Testis (tissue), 3 donors: ENCODE measurements around the gene ITSN2. TPM values are rescaled to one million over a fixed set of nuclear protein-coding genes. Genes with fewer than 3 reads are reported as not detected.

Experiments
- DNase-seq: peaks from one replicate; pipeline ENCODE4 v3.0.0-alpha.2; 2019
- H3K27ac ChIP-seq, 2 donors: fragments of 200-600 bp; sonication (generic); one replicate each; pipeline ENCODE4 v1.5.1; 2019
- H3K27me3 ChIP-seq: fragments of 200-600 bp; sonication (generic); one replicate; pipeline ENCODE4 v1.5.1; 2019
- H3K36me3 ChIP-seq: fragments of 200-600 bp; sonication (generic); one replicate; pipeline ENCODE4 v1.5.1; 2017; ENCODE audit warnings: low read depth; ENCODE audit errors: missing control alignments
- H3K4me1 ChIP-seq: fragments of 200-600 bp; sonication (generic); one replicate; pipeline ENCODE4 v1.5.1; 2019
- H3K4me3 ChIP-seq, 2 donors: fragments of 200-600 bp; sonication (generic); one replicate each; pipeline ENCODE4 v1.5.1; 2017 to 2019
- H3K9me3 ChIP-seq: fragments of 200-600 bp; sonication (generic); one replicate; pipeline ENCODE4 v1.5.1; 2017
- POLR2A ChIP-seq: fragments of 450-650 bp; IDR thresholded peaks from one replicate; pipeline ENCODE4 v1.6.1; 2017; ENCODE audit warnings: antibody characterized with exemption, mild to moderate bottlenecking, moderate library complexity
- WGBS, 2 donors: methylation state at CpG; one replicate each; pipeline ENCODE4 v1.1.5; 2018; 5-methylcytosine and 5-hydroxymethylcytosine counted together
- intact Hi-C: fragments of 100-400 bp; cut with DNase I; formaldehyde crosslinking; loops from one replicate; pipeline ENCODE4 v1.15.1; 2023; ENCODE audit warnings: low total_unique reads
- polyA plus RNA-seq: library from polyadenylated mRNA; stranded (reverse); fragments of 350-450 nt; fragmentation: Illumina TruSeq; extraction: RNeasy Lipid Tissue Mini Kit (QIAGEN cat#74804); gene quantifications from one replicate; pipeline ENCODE4 v1.2.3, GENCODE V29; 2014; ENCODE audit warnings: low read depth, low replicate concordance; ENCODE audit not compliant: insufficient read depth
- total RNA-seq, 2 donors: library from RNA; depleted of rRNA; stranded (reverse); fragments of >200 nt; gene quantifications; one replicate each; pipeline ENCODE4 v1.2.3, GENCODE V29; 2016
- TF ChIP-seq, protein P1 (sequence below), 3 experiments: fragments of 450-650 bp in 2 of 3; fragments of 200-600 bp in 1 of 3; sonication (generic) in 1 of 3; IDR thresholded peaks; one replicate each; pipeline ENCODE4 v1.5.1; 2016 to 2019; ENCODE audit warnings: antibody characterized with exemption in 3 of 3, mild to moderate bottlenecking in 2 of 3, moderate library complexity in 1 of 3

The ITSN2 gene
- total and polyA plus RNA-seq, 3 donors from 2014 or later, result 9.1 to 53.8 (median 43.4) TPM

DNA sequence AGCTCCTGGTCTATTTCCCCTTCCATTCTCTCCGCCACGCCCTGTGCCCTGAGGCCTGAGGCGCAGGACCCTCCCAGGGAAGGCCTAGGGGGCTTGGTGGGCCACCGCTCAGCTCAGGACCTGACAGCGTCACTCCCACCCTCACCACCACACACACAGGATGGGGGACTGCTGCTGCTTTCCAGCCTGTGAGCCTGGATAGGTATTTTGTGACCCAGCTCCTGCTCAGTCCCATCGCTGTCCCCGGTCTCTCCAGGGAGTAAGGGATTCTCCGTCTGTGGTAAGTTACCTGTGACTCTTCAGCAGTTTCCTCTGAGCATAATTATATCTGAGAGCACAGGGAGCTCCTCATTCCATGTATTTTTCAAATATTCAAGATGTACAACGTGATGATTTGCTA lies 169.2 kb downstream of the ITSN2 start:
- Histone ChIP-seq H3K4me1 (no peaks in the 10 kb centered on the region), H3K4me3 (no peak overlapping the region), H3K27me3 (no peaks in the 10 kb centered on the region), H3K9me3 (no peaks in the 10 kb centered on the region), H3K36me3 (no peaks in the 10 kb centered on the region), H3K27ac (no peak overlapping the region)
- 93 to 95% methylated on average over 7 to 9 of the region's 9 CpGs for WGBS, 2 donors
- no peak for TF ChIP-seq POLR2A
- TF ChIP-seq, protein P1, sequence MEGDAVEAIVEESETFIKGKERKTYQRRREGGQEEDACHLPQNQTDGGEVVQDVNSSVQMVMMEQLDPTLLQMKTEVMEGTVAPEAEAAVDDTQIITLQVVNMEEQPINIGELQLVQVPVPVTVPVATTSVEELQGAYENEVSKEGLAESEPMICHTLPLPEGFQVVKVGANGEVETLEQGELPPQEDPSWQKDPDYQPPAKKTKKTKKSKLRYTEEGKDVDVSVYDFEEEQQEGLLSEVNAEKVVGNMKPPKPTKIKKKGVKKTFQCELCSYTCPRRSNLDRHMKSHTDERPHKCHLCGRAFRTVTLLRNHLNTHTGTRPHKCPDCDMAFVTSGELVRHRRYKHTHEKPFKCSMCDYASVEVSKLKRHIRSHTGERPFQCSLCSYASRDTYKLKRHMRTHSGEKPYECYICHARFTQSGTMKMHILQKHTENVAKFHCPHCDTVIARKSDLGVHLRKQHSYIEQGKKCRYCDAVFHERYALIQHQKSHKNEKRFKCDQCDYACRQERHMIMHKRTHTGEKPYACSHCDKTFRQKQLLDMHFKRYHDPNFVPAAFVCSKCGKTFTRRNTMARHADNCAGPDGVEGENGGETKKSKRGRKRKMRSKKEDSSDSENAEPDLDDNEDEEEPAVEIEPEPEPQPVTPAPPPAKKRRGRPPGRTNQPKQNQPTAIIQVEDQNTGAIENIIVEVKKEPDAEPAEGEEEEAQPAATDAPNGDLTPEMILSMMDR (IDR thresholded peaks at IDR 0.05), result no peak
- no peak for DNase-seq
- intact Hi-C loops, result no loop called here

DNA sequence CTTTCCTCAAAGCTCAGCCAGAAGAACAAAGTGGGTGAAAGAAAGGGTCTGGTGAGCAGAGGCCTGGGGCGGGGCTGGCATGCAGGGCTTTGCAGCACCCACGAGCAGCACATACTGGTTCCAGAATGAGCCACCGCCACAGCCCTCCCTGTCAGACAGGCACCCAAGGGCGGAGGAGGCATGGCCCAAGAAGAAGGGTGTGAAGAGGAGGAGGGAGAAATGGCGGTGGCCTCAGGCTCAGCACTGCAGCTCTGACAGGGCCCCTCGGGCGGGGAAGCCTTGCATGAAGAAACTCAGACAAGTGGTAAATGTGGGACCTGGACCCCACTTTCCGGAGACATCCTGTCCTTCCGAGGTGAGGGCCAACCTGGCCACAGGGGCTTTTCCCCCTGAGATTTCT lies 169.8 kb downstream of the ITSN2 start:
- Histone ChIP-seq H3K36me3 (no peaks in the 10 kb centered on the region), H3K4me1 (no peaks in the 10 kb centered on the region), H3K27ac (no peak overlapping the region), H3K9me3 (no peaks in the 10 kb centered on the region), H3K27me3 (no peaks in the 10 kb centered on the region), H3K4me3 (no peak overlapping the region)
- TF ChIP-seq, protein P1 (IDR thresholded peaks at IDR 0.05), result no peak
- no peak for TF ChIP-seq POLR2A
- WGBS, 2 donors, result 85 to 95% methylated on average over 6 to 9 of the region's 9 CpGs
- intact Hi-C loops, result no loop called here
- no peak for DNase-seq

DNA sequence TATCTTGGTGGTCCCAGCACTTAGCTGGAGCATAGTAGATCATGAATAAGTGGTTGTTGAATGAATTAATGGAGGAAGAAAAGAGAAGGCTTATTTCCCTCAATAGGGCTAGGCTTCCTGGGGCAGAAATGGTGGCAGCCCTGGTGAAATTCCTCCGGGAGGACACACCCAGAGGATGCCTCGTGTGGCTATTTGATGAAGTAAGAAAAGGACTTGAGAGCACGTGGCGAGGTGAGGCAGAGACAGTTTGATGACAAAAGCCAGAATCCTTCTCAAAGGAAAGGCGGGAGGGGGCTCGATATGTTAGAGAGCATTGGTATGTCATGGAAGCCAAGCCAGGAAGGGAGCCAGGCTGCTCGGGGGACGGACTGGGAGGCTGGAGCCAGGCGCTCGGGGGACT lies 170.8 kb downstream of the ITSN2 start:
- WGBS, 2 donors, result 87 to 91% methylated on average over 10 of the region's 10 CpGs
- no peak for TF ChIP-seq POLR2A
- TF ChIP-seq, protein P1 (IDR thresholded peaks at IDR 0.05), result no peak
- no peaks in the 10 kb centered on the region for H3K4me1 ChIP-seq
- no peak for DNase-seq
- H3K36me3 ChIP-seq, result no peaks in the 10 kb centered on the region
- intact Hi-C loops, result no loop called here
- no peak overlapping the region for H3K4me3 ChIP-seq
- H3K9me3 ChIP-seq, result no peaks in the 10 kb centered on the region
- no peak overlapping the region for H3K27ac ChIP-seq
- H3K27me3 ChIP-seq, result no peaks in the 10 kb centered on the region

DNA sequence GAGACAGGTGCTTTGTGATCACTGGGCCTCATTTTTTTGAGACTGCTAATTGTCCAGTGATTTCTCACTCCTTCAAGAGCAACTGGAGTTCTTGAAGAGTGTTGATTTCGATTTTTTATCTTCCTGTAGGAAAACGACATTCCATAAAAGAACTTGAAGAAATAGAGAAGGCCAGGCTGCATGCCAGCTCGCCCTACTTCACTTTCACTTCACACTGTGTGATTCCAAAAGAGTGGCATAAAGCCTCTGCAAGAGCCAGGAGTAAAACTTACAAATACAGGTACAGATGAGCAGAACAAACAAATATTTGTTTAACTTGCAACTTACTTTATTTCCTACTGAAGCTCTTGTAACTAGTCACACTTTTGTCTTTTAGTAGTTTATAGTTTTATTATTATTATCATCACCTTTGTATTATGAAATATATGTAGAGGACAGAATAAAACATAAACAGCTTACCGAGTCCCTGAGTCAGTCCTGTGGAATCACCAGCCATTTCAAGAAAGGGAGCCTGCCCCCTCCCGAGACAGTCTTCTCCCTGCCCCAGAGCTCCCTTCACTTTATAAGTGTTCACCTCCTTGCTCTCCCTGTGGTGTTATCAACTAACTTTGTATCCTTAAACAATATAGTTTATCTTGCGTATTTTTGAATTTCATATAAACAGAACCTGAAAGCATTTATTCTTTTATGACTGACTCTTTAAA lies 176.8 kb downstream of the ITSN2 start:
- DNase-seq, result peak; percentile 43
- Histone ChIP-seq H3K36me3 (no peaks in the 10 kb centered on the region), H3K4me1 (peaks cover 12% of the 10 kb centered on the region), H3K9me3 (no peaks in the 10 kb centered on the region), H3K27me3 (no peaks in the 10 kb centered on the region), H3K27ac (no peak overlapping the region), H3K4me3 (no peak overlapping the region)
- TF ChIP-seq, protein P1 (IDR thresholded peaks at IDR 0.05), result no peak
- no peak for TF ChIP-seq POLR2A
- 53 to 54% methylated on average over 6 of the region's 6 CpGs for WGBS, 2 donors
- intact Hi-C loops, result no loop called here

DNA sequence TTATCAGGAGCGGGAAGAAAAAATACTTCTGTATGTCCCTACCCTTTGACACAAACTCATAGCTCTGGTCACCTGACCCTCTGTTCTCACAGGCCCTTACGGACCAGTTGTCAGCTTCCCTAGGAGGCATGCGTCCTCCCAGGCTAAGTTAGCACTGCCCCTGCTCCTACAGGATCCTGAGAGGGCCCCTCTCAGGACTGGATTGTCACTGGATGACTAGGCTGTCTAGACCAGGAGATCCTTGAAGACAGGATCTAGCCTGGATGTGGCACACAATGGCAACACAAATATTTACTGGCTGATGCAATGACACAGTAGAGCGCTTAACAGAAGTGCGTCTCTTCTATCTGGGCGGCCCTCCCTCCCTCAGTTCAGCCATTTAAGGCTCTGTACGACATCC lies 177.8 kb downstream of the ITSN2 start:
- DNase-seq, result no peak
- Histone ChIP-seq H3K27me3 (no peaks in the 10 kb centered on the region), H3K4me3 (no peak overlapping the region), H3K36me3 (no peaks in the 10 kb centered on the region), H3K27ac (no peak overlapping the region), H3K9me3 (no peaks in the 10 kb centered on the region), H3K4me1 (peaks cover 12% of the 10 kb centered on the region)
- WGBS, 2 donors, result 83 to 87% methylated on average over 7 of the region's 7 CpGs
- intact Hi-C loops, result no loop called here
- TF ChIP-seq POLR2A, result no peak
- TF ChIP-seq, protein P1 (IDR thresholded peaks at IDR 0.05), result no peak
